MM.1S (cell line): ENCODE results near the gene HELZ.

Source experiments
- DNase-seq: peaks from one replicate; pipeline ENCODE4 v3.0.0-alpha.2; 2015
- H2AFZ ChIP-seq: fragments of 300-600 bp; sonication (generic); 2 replicates; pipeline ENCODE4 v1.6.0; 2016; ENCODE audit warnings: antibody characterized with exemption, low read length
- H3F3A ChIP-seq: fragments of 300-600 bp; sonication (generic); 2 replicates; pipeline ENCODE4 v1.6.1; 2016; ENCODE audit warnings: mild to moderate bottlenecking, antibody characterized with exemption, low read length, moderate library complexity, mixed read lengths; ENCODE audit not compliant: insufficient read depth
- H3K27ac ChIP-seq: fragments of 300-600 bp; sonication (generic); 2 replicates; pipeline ENCODE4 v1.5.1; 2016; ENCODE audit warnings: mild to moderate bottlenecking, low read length
- H3K27me3 ChIP-seq: fragments of 300-600 bp; sonication (generic); replicated peaks from 2 replicates; pipeline ENCODE4 v1.6.0; 2016; ENCODE audit warnings: low read length; ENCODE audit not compliant: insufficient read depth
- H3K36me3 ChIP-seq: fragments of 300-600 bp; sonication (generic); replicated peaks from 2 replicates; pipeline ENCODE4 v1.6.1; 2016; ENCODE audit warnings: mild to moderate bottlenecking, low read length, mixed read lengths; ENCODE audit not compliant: insufficient read depth
- H3K4me1 ChIP-seq: fragments of 300-600 bp; sonication (generic); 2 replicates; pipeline ENCODE4 v1.6.1; 2016; ENCODE audit warnings: low read length, mixed read lengths
- H3K4me2 ChIP-seq: fragments of 300-600 bp; sonication (generic); 2 replicates; pipeline ENCODE4 v1.6.0; 2016; ENCODE audit warnings: low read depth, low read length
- H3K4me3 ChIP-seq: fragments of 300-600 bp; sonication (generic); 2 replicates; pipeline ENCODE4 v1.5.1; 2016; ENCODE audit warnings: low read length, mixed read lengths
- H3K79me2 ChIP-seq: fragments of 300-600 bp; sonication (generic); 2 replicates; pipeline ENCODE4 v1.6.1; 2016; ENCODE audit warnings: mixed run types, low read length, mixed read lengths
- H3K9ac ChIP-seq: fragments of 300-600 bp; sonication (generic); 2 replicates; pipeline ENCODE4 v1.6.1; 2016; ENCODE audit warnings: low read length, mixed read lengths
- H3K9me2 ChIP-seq: fragments of 300-600 bp; sonication (generic); replicated peaks from 2 replicates; pipeline ENCODE4 v1.6.1; 2016; ENCODE audit warnings: mild to moderate bottlenecking, low read length, mixed read lengths; ENCODE audit not compliant: insufficient read depth
- H3K9me3 ChIP-seq: fragments of 300-600 bp; sonication (generic); replicated peaks from 2 replicates; pipeline ENCODE4 v1.6.1; 2016; ENCODE audit warnings: mild to moderate bottlenecking, low read length, mixed read lengths; ENCODE audit not compliant: insufficient read depth
- H4K20me1 ChIP-seq: fragments of 300-600 bp; sonication (generic); 2 replicates; pipeline ENCODE4 v1.6.1; 2016; ENCODE audit warnings: mild to moderate bottlenecking, low read length, moderate library complexity, mixed read lengths; ENCODE audit not compliant: insufficient read depth
- CTCF ChIP-seq: fragments of 300-600 bp; sonication (generic); IDR thresholded peaks from 2 replicates; pipeline ENCODE4 v1.5.1; 2016; ENCODE audit warnings: antibody characterized with exemption, low read length, mixed read lengths
- EZH2 ChIP-seq: fragments of 300-600 bp; sonication (generic); optimal IDR thresholded peaks from 2 replicates; pipeline ENCODE3; 2017; ENCODE audit warnings: low read depth, mild to moderate bottlenecking, antibody characterized with exemption, low read length, mixed read lengths
- EZH2phosphoT487 ChIP-seq: fragments of 300-600 bp; sonication (generic); IDR thresholded peaks from 2 replicates; pipeline ENCODE4 v1.6.1; 2018; ENCODE audit warnings: antibody characterized with exemption, low read length

Gene HELZ

GRCh38 chr17:67066717-67067116 lies 178.3 kb downstream of the HELZ start:
- H3K27ac ChIP-seq: no peak overlapping the region
- H3F3A ChIP-seq: no peaks in the 10 kb centered on the region

GRCh38 chr17:67063141-67063540 lies 181.9 kb downstream of the HELZ start:
- H3K4me2 ChIP-seq: no peak overlapping the region

More at GRCh38 chr17:67066717-67067116, 178.3 kb downstream of the HELZ start:
- H2AFZ ChIP-seq: no peak overlapping the region
- TF ChIP-seq EZH2: no peak
- TF ChIP-seq EZH2phosphoT487: no peak
- TF ChIP-seq CTCF: no peak
- H3K9ac ChIP-seq: no peak overlapping the region
- no peaks in the 10 kb centered on the region for H3K36me3 ChIP-seq
- no peaks in the 10 kb centered on the region for H3K79me2 ChIP-seq
- H3K9me3 ChIP-seq: no peaks in the 10 kb centered on the region
- no peak overlapping the region for H3K4me2 ChIP-seq
- H3K27me3 ChIP-seq: no peaks in the 10 kb centered on the region
- no peak for DNase-seq
- H3K9me2 ChIP-seq: no peaks in the 10 kb centered on the region
- H3K4me1 ChIP-seq: no peaks in the 10 kb centered on the region
- no peaks in the 10 kb centered on the region for H4K20me1 ChIP-seq
- H3K4me3 ChIP-seq: no peak overlapping the region

GRCh38 chr17:67059372-67059771 lies 185.6 kb downstream of the HELZ start:
- H3F3A ChIP-seq: no peaks in the 10 kb centered on the region
- H3K27me3 ChIP-seq: no peaks in the 10 kb centered on the region
- no peaks in the 10 kb centered on the region for H3K79me2 ChIP-seq
- no peak for DNase-seq
- no peaks in the 10 kb centered on the region for H3K4me1 ChIP-seq
- no peak overlapping the region for H3K9ac ChIP-seq
- no peak overlapping the region for H3K27ac ChIP-seq
- H3K9me2 ChIP-seq: no peaks in the 10 kb centered on the region
- no peaks in the 10 kb centered on the region for H3K9me3 ChIP-seq
- TF ChIP-seq EZH2: no peak
- no peak for TF ChIP-seq CTCF
- no peak for TF ChIP-seq EZH2phosphoT487
- H4K20me1 ChIP-seq: no peaks in the 10 kb centered on the region
- H3K36me3 ChIP-seq: no peaks in the 10 kb centered on the region
- H2AFZ ChIP-seq: no peak overlapping the region
- H3K4me3 ChIP-seq: no peak overlapping the region
- no peak overlapping the region for H3K4me2 ChIP-seq

More at GRCh38 chr17:67063141-67063540, 181.9 kb downstream of the HELZ start:
- H4K20me1 ChIP-seq: no peaks in the 10 kb centered on the region
- no peaks in the 10 kb centered on the region for H3F3A ChIP-seq
- no peaks in the 10 kb centered on the region for H3K9me2 ChIP-seq
- no peaks in the 10 kb centered on the region for H3K36me3 ChIP-seq
- no peak overlapping the region for H2AFZ ChIP-seq
- no peaks in the 10 kb centered on the region for H3K27me3 ChIP-seq
- H3K79me2 ChIP-seq: no peaks in the 10 kb centered on the region
- TF ChIP-seq CTCF: no peak
- no peak for TF ChIP-seq EZH2
- TF ChIP-seq EZH2phosphoT487: no peak
- H3K9me3 ChIP-seq: no peaks in the 10 kb centered on the region
- no peaks in the 10 kb centered on the region for H3K4me1 ChIP-seq
- H3K9ac ChIP-seq: no peak overlapping the region
- no peak overlapping the region for H3K4me3 ChIP-seq
- no peak overlapping the region for H3K27ac ChIP-seq
- DNase-seq: no peak
